Stimulated activated CD8-positive, alpha-beta memory T cell treated with anti-CD3 and anti-CD28 coated beads, Interleukin-15, amount 100 ng/mL, for 48 hours (primary cell): ENCODE results near the gene YPEL1.
"Not testable (repeated sequence)": the region's sequence is repeated elsewhere in the genome, so short reads cannot be mapped to it uniquely, and the experiment has no call there.

Source experiments
- DNase-seq, 2 donors: peaks; one replicate each; pipeline ENCODE4 v3.0.0-alpha.2; 2020; ENCODE audit warnings: low read depth in 2 of 2

The YPEL1 gene

DNA sequence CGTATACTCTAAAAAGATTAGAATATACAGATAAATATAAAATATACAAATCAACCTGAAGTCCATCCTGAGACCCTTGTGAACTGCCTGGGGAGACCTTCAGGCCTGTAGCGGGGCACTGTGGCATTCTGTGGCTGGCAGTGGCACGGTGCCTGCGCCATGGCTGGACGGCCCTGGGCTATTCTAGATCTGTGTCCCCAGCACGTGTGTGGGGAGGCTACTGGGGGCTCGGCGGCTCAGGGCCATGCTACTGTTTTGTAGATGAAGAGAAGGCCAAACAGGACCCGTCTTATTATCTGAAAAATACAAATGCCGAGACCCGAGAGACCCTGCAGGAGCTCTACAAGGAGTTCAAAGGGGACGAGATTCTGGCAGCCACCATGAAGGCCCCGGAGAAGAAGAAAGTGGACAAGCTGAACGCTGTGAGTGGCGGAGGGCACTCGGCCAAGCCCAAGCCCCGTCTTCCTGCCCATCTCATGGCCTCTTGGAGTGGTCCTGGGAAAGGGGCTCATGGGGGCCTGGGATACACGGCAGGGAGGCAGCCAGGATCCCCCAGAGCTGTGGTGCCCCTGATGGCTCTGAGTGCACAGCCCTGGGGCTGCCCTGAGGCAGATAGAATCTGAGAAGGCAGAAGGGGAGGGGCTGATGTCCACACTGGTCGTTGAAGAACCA lies 51.0 kb downstream of the YPEL1 start:
- DNase-seq: no peak

DNA sequence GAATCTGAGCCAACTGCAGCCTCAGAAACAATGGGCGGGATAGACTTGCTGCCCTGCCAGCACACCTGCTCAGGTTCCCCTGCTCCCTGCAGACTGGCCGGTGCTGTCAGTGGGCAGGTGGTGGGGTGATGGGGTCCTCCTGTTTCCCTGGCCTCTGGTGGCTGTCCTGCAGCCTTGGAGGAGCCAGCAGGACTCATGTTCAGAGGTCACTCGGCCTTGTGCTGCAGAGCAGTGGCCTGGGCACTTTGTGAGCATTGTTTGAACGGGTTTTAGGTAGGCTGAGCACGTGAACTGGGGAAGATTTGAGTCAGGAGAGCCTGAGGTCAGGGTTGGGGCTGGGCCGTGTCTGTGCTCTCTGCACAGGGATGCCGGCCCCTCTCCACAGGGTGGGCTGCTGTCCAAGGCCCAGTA lies 52.2 kb downstream of the YPEL1 start:
- DNase-seq: no peak

DNA sequence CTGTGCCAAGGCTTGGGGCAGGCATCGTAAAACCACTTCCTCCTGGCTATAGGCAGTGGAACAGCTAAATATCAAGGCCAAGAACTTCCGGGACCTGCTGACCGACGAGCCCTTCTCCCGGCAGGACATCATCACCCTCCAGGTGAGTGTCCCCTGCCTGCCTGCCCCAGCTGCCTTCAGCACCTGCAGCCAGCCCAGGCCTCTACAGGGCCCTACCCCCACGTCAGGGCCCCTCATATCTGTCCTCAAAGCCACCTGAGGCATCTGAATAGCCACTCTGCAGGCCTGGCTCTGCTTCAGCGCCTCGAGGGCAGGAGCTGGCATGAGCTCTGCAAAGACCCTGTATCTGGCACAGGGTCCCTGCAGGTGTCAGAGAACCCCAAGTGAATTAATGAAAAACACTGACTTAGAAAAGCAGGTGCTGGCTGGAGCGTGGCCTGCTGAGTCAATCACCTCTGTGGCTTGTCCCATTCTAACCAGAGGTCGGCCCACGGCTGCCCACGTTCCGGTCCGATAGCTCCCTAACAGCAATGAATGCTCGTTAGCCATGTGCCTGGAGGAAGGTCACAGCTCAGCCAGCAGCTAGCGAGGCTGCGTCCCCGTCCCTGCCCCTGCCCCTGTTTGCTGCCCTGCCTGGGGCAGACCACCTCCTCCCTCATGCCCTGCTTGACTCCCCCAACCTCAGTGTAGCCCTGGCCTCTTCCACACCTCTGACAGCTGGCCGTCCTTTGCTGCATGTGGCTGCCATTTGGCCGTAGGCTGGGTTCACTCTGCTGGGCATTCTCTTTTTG lies 53.0 kb downstream of the YPEL1 start:
- DNase-seq: no peak

DNA sequence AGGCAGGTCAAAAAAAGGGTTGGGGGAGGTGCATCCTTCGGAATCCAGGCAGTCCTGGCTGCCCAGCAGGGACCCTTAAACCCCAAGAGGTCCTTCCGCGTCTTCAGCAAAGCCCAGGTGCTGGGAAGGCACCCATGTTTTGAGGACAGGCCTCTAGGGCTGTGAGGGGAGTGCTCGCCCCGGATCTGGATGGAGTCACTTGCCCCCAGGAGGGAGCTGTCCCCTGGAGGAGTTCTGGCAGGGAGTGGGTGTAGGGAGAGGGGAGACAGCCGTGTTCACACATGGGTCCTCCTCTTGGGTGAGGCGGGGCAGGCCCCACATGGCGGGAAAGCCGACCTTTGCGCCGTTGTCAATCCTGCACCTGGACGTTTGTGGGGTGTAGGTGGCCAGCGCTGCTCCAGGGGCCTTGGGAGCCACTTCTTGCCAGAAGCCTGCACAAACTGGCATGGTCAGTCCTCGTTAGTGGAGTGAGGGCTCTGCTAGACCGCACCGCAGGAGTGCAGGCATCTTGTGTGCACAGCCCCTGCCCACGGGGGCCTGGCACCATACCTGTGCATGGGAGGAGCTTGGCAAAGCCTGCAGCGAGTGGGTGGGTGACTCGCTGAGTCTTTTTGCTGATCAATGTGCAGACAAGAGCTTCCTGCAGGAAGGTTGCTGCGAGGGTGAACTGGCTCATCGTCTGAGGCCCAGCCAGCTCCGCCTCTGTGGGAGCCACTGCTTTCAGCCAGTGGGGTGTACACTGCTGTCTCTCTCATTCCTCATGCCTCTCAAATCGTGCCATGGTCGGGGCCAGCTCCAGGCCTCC lies 53.8 kb downstream of the YPEL1 start:
- DNase-seq: no peak

DNA sequence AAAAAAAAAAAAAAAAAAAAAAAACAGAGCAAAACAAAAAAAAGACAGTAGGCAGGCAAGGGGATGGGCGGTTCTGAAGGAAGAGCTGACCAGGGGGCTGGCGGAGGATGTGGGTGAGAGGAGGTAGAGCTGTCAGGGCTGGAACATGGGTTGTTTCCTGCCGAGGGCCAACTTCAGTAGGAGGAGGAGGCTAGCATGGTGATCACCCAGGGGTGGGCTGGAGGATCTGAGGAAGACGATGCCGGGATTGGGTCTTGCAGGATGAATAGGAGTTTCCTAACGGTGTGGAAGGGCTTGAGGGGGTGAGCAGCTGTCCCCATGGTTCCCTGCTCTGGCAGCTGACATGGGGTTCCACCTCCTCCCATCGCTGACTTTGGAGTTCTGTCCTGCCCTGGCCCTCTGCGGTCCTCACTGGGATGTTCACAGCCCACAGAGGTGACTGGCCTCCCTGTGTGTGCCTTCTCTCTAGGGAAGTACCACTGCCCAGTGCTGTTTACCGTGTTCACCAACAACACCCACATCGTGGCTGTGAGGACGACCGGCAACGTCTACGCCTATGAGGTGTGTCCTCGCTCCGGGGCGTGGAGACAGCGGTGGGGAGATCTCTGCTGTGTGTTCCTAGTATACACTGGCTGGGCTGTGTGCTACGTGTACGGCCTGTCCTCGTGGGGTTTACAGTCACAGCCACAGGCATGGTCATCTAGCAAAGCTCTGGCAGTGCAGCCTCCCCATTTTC lies 54.6 kb downstream of the YPEL1 start:
- DNase-seq: no peak

DNA sequence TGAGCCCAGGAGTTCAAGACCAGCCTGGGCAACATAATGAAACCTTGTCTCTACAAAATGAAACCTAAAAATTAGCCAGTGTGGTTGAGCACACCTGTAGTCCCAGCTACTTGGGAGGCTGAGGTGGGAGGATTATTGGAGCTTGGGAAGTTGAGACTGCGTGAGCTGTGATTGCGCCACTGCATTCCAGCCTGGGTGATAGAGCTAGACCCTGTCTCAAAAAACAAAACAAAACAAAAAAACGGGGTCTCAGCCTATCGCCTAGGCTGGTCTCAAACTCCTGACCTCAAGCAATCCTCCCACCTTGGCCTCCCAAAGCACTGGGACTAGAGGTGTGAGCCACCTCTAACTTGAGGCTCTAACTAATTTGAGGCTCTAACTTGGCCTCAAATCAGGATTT lies 56.2 kb downstream of the YPEL1 start:
- DNase-seq: no peak

DNA sequence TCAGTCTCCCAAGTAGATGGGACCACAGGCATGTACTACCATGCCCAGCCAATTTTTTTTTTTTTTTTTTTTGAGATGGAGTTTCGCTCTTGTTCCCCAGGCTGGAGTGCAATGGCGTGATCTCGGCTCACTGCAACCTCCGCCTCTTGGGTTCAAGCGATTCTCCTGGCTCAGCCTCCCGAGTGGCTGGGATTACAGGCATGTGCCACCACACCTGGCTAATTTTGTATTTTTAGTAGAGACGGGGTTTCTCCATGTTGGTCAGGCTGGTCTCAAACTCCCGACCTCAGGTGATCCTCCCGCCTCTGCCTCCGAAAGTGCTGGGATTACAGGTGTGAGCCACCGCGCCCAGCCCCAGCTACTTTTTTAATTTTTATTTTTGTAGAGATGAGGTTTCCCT lies 56.8 kb downstream of the YPEL1 start:
- not testable (repeated sequence) for DNase-seq

DNA sequence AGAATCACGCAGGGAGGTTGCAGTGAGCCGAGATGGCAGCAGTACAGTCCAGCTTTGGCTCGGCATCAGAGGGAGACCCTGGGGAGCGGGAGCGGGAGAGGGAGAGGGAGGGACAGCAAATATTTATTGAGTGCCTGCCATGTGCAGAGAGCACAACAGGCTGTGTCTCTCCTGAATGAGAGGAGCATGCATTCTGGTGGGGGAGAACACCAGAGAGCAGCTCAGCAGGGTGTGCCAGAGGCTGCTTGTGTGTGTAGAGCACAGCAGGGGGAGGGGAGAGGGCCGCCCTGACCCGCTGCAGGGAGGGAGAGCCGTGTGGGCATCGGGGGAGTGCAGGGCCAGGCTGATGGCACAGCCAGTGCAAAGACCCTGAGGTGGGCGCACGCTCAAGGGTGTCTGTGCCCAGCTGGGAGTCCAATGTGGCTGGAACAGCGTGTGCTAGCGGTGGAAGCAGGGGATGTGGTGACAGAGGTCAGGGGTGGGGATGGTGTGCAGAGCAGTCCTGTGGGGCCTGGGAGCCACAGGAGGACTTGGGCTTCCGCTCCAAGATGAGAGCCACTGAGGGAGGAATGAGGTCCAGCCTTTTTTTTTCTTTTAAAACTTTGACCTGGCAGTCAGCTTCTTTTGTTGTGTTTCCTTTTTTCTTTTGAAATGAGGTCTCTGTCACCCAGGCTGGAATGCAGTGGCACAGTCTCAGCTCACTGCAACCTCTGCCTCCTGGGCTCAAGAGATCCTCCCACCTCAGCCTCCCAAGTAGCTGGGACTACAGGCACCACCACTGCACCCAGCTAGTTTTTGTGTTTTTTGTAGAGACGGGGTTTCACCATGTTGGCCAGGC lies 57.8 kb downstream of the YPEL1 start:
- DNase-seq: no peak

DNA sequence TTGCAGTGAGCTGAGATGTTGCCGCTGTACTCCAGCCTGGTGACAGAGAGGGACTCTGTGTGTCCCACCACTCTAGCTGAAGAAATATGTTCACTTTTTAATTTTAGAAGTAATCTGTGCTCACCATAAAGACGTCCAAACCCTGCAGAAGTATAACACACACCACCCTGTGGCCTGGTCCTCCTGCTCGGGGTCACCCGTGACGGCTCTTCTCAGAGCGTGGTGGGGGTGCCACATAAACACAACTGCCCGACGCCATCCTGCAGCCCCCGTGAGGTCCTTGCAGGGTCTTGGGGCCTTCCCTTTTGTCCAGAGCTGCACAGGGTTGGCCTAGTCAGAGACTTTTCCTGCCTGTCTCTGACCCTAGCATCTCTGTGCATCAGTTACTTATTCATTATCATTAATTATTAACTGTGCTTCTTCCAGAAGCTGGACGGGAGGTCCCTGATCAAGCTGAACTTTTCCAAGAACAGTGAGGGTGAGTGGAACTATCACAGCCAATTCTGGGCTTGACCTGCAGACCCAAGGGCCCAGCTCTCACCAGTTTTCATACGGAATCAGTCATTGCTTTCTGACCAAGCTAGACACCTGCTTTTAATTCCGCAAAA lies 60.9 kb downstream of the YPEL1 start:
- no peak for DNase-seq

DNA sequence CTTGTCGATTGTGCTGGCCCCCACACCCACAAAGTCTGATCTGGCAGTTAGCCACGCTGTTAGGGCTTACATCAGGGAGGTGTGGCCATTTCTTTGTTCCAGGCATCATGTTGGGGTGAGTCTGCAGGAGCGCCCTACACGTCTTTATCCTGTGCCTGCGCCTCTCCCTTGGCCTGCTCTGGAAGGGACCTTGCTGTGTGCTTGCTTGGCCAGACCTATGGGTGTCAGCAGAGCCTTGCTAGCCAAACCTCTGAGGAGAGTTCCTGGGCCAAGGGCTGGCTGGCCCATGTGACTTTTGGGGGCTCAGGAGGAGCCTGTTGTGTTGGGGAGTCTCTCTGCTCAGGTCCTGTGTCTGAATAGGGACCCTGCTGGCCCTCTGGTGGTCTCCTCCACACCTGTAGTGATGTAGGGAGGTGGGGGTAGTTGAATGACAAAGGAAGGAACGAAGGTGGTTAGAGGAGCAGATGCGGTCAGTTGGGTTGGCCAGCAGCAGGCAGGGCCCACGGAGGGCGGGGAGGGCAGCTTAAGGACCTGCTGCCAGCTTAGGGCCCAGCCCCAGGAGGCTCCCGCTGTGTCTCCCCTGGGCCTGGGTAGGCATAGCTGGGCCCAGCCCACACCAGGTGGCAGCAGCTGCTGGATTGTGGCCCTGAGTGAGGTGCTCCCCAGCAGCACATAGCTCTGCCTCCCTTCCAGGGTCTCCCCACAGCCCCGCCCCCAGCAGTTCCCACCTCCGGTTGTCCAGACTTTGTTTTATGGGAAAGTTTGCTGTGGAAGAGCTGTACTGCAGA lies 61.9 kb downstream of the YPEL1 start:
- no peak for DNase-seq

DNA sequence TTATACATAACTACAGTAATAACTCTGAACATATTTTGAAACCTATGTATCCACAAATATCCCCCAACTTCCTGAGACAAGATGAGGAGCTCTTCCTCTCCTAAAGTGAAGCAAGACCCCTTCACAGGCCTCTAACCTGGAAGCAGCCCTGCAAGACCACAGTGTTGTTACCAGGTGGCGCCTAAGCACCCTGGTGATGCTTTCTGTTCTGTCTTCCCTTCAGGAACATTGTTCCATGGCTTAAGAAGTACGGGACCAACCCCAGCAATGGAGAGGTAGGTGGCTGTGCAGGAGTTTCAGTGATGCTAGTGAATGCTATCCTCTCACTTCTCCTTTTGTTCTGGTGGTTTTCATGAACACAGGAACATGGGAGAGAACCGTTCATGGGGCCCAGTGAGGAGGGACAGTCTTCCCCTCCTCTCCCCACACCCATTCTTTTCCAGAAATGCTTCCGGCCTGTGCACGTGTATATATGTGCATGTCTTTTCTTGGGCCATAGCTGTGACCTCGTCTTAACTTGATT lies 63.4 kb downstream of the YPEL1 start:
- DNase-seq: no peak

DNA sequence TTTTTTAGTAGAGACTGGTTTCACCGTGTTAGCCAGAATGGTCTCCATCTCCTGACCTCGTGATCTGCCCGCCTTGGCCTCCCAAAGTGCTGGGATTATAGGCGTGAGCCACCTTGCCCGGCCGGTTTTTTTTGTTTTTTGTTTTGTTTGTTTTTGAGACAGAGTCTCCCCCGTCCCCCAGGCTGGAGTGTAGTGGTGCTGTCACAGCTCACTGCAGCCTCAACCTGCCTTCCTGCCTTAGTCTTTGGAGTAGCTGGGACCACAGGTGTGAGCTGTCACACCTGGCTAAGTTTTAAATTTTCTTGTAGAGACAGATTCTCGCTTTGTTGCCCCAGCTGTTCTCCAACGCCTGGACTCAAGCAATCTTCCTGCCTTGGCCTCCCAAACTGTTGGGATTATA lies 66.6 kb downstream of the YPEL1 start:
- no peak for DNase-seq

DNA sequence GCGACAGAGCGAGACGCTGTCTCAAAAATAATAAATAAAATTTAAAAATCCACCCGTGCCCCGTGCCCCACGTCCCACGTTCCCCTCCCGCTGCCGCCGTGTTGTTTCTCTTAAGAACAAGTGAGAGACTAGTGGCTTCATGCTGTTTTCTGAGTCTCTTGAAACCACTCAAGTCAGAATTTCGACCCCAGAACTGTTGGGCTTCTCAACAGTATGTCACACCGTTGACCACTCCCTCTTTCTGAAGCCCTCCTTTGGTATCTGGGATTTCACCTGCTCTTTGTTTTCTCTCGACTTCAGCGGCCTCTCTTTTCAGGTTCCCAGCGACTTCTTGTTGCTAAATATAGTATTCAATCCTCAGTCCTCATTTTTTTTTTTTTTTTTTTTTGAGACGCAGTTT lies 68.8 kb downstream of the YPEL1 start:
- DNase-seq: no peak

DNA sequence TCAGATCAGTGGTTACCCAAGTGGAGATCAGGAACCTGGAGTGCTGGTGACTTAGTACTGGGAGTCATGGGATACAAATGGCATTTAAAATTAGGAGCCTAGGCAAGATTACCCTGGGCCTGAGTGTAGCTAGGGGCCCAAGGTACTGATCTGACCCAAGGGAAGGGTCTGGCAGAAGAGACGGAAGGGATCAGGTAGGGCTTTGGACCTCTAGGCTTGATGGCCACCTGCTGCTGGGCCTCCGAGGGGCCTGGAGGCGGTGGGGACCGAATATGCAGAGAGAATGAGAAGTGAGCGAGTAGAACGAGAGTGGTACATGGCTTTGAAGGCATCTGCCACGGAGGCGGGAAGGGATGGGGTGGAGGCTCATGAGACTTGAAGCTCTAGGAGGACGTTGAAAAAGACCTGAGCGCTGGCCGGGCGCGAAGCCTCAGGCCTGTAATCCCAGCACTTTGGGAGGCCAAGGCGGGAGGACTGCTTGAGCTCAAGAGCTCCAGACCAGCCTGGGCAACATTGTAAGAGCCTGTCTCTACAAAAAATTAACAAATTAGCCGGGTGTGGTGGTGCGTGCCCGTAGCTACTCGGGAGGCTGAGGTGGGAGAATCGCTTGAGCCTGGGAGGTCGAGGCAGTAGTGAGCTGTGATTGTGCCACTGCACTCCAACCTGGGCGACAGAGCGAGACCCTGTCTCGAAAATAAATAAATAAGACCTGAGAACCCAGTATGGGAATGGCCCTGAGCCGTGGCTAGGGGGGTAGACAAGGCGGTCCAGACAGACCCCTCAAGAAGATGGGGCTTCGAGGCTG lies 70.3 kb downstream of the YPEL1 start:
- DNase-seq: no peak

DNA sequence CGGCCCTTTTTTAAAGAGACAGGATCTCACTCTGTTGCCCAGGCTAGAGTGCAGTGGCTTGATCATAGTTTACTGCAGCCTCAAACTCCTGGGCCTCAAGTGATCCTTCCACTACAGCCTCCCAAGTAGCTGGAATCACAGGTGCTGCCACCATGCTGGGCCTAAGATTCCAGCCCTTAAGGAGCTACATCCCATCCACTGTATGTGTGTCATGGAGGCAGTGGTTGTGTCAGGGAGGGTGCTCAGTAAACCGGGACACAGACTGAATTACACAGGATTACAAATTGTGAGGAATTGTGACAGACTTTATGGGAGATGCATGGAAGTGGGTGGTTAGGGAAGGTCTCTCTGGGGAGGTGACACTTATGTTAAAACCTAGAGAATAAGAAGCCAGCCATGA lies 71.9 kb downstream of the YPEL1 start:
- no peak for DNase-seq

DNA sequence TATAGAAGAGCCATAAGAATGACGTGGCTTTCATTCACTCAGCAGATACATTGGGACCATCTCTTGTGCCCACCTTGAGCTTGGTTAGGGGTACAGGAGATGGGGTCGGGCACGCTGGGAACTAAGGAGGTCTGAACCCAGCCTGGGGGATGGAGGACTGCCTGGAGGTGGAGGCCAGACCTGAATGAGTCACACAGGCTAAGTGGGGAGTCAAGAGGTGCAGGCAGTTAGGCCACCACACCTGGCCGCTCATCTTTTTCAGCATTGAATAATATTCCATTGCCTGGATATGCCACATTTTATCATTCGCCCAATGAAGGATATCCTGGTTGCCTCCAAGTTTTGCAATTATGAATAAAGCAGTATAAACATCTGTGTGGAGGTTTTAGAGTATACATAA lies 73.6 kb downstream of the YPEL1 start:
- DNase-seq: no peak

DNA sequence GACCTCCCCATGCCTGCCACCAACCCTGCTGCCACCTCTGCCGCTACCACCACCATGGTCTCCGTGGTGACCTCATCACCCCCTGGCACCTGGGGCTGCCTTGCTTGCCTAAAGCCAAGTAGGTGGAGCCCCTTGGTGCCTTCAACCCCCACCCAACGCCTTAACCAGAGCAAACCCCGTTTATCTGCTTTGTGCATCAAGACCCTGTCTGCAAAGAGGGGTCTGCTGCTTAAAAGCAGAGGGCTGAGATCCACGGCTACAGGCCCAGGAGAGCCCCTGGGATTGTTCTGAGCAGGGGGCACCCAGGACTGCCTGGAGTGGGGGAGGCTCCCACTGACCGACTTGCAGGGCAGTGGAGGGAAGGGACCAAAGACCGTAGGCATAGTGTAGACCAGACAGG lies 74.7 kb downstream of the YPEL1 start:
- DNase-seq: no peak

DNA sequence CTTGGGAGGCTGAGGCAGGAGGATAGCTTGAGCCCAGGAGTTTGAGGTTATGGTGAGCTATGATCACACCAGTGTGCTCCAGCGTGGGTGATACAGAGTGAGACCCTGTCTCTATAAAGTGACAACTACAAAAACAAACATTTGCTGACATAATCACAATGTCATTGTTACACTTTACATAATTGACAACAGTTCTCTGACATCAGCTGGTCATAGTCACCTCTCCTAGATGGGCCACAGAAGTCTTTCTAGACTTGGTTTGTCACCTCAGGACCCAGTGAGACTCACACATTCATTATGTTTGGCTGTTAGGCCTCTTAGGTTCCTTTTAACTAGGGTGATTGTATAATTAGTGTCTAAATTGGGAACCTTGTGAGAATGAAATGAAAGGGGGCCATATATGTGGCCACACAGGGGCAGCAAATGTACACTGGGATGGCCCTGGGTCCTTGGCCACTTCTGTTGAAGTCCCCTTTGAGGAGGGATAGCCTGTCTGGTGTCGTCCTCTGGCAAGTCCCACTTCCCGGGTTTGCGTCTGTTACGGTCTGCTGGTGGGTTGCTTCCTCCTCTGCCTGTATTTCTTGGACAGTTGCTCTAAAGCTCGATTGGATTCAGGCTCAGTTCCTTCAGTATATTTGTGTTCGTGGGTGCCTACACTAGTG lies 75.6 kb downstream of the YPEL1 start:
- DNase-seq: no peak
